ENCODE data around the gene EML4. TPM values are rescaled to one million over a fixed set of nuclear protein-coding genes. Genes with fewer than 3 reads are reported as not detected.

The EML4 gene
- total RNA-seq, 1 experiment from 2014 or later = 52.0 TPM

- no TSS peak for BruUV-seq (replicated peaks)
- Histone ChIP-seq H3F3A (ENCODE audit: insufficient read depth, low read depth) (peaks cover 13% of the 10 kb centered on the region), H3K9me2 (ENCODE audit: insufficient read depth) (no peaks in the 10 kb centered on the region; the same call in 1 of the 2 replicates), H2AFZ (no peak overlapping the region), H3K4me3 (no peak overlapping the region), H4K20me1 (ENCODE audit: insufficient read depth) (peaks cover 8% of the 10 kb centered on the region; the same call in 1 of the 2 replicates), H3K4me1 (replicated peaks; ENCODE audit: insufficient read depth) (peaks cover 13% of the 10 kb centered on the region), H3K79me2 (ENCODE audit: low read depth) (peaks cover 64% of the 10 kb centered on the region), H3K4me2 (0 out of 2 replicates have a peak overlapping the region, but pooled peaks have one; percentile 0), H3K9me3 (ENCODE audit: insufficient read depth, low read depth) (no peaks in the 10 kb centered on the region), H3K36me3 (ENCODE audit: low read depth) (no peaks in the 10 kb centered on the region), H3K27ac (no peak overlapping the region), H3K27me3 (ENCODE audit: insufficient read depth, low read depth) (no peaks in the 10 kb centered on the region)
- CTCF ChIA-PET = interaction anchor here (0.7 kb wide), 1 partner anchor 337 kb away, joined by 3 read pairs; no protein-coding TSS in a partner anchor
- no peak for DNase-seq
- TF ChIP-seq CTCF (conservative IDR thresholded peaks at IDR 0.05) (no peak), EZH2 (IDR thresholded peaks at IDR 0.05; ENCODE audit: low read depth) (no peak)
- intact Hi-C loops (cut with micrococcal nuclease; ENCODE audit: unreplicated experiment) = loop anchor here (1.0 to 10.0 kb wide), 3 partner anchors 100 to 341 kb away; no protein-coding TSS in a partner anchor
- POLR2A ChIA-PET (ENCODE audit: unreplicated experiment) = no interaction called here
These were observed 26.9 kb downstream of the EML4 start for GRCh38 chr2:42196070-42196402.

- no peaks in the 10 kb centered on the region for H3K27me3 ChIP-seq (ENCODE audit: insufficient read depth, low read depth)
- intact Hi-C loops (cut with micrococcal nuclease; ENCODE audit: unreplicated experiment) = loop anchor here (1.0 to 10.0 kb wide), 3 partner anchors 100 to 342 kb away; no protein-coding TSS in a partner anchor
- H3F3A ChIP-seq (ENCODE audit: insufficient read depth, low read depth) = peaks cover 13% of the 10 kb centered on the region
- peak in 1 of 2 experiments; percentile 13 for DNase-seq
- BruUV-seq (replicated peaks) = no TSS peak
- no peaks in the 10 kb centered on the region for H3K9me3 ChIP-seq (ENCODE audit: insufficient read depth, low read depth)
- no peak overlapping the region for H3K27ac ChIP-seq
- CTCF ChIA-PET = interaction anchor here (0.7 kb wide), 1 partner anchor 337 kb away, joined by 3 read pairs; no protein-coding TSS in a partner anchor
- POLR2A ChIA-PET (ENCODE audit: unreplicated experiment) = no interaction called here
- H3K9me2 ChIP-seq (ENCODE audit: insufficient read depth) = no peaks in the 10 kb centered on the region; the same call in 1 of the 2 replicates
- no peak overlapping the region for H3K4me2 ChIP-seq
- H3K36me3 ChIP-seq (ENCODE audit: low read depth) = no peaks in the 10 kb centered on the region
- no peak overlapping the region for H2AFZ ChIP-seq
- H3K79me2 ChIP-seq (ENCODE audit: low read depth) = peaks cover 64% of the 10 kb centered on the region
- TF ChIP-seq CTCF (conservative IDR thresholded peaks at IDR 0.05) (peak; percentile 60), EZH2 (IDR thresholded peaks at IDR 0.05; ENCODE audit: low read depth) (no peak)
- peaks cover 13% of the 10 kb centered on the region for H3K4me1 ChIP-seq (replicated peaks; ENCODE audit: insufficient read depth)
- peaks cover 10% of the 10 kb centered on the region; the same call in 1 of the 2 replicates for H4K20me1 ChIP-seq (ENCODE audit: insufficient read depth)
- H3K4me3 ChIP-seq = no peak overlapping the region
These were observed 27.5 kb downstream of the EML4 start for GRCh38 chr2:42196403-42197267.

- Histone ChIP-seq H3K9me3 (ENCODE audit: insufficient read depth, low read depth) (no peaks in the 10 kb centered on the region), H3K27me3 (ENCODE audit: insufficient read depth, low read depth) (no peaks in the 10 kb centered on the region), H3F3A (ENCODE audit: insufficient read depth, low read depth) (peaks cover 13% of the 10 kb centered on the region), H3K79me2 (ENCODE audit: low read depth) (peaks cover 61% of the 10 kb centered on the region), H4K20me1 (ENCODE audit: insufficient read depth) (peaks cover 10% of the 10 kb centered on the region; the same call in 1 of the 2 replicates), H3K36me3 (ENCODE audit: low read depth) (no peaks in the 10 kb centered on the region), H3K27ac (no peak overlapping the region), H3K4me3 (no peak overlapping the region), H3K4me2 (no peak overlapping the region), H3K9me2 (ENCODE audit: insufficient read depth) (no peaks in the 10 kb centered on the region; the same call in 1 of the 2 replicates), H3K4me1 (replicated peaks; ENCODE audit: insufficient read depth) (peaks cover 13% of the 10 kb centered on the region), H2AFZ (no peak overlapping the region)
- ChIA-PET CTCF (interaction anchor here (0.7 kb wide), 1 partner anchor 102 kb away, joined by 3 read pairs; no protein-coding TSS in a partner anchor), POLR2A (ENCODE audit: unreplicated experiment) (no interaction called here)
- no peak for TF ChIP-seq EZH2 (IDR thresholded peaks at IDR 0.05; ENCODE audit: low read depth)
- TF ChIP-seq CTCF (conservative IDR thresholded peaks at IDR 0.05) = no peak
- BruUV-seq (replicated peaks) = no TSS peak
- no peak for DNase-seq
- intact Hi-C loops (cut with micrococcal nuclease; ENCODE audit: unreplicated experiment) = loop anchor here (5.0 to 10.0 kb wide), 2 partner anchors 130 to 343 kb away; no protein-coding TSS in a partner anchor
These were observed 28.6 kb downstream of the EML4 start for GRCh38 chr2:42197792-42198191.
